ENCODE results near the gene ADH4.
"Not testable (repeated sequence)": the region's sequence is repeated elsewhere in the genome, so short reads cannot be mapped to it uniquely, and the experiment has no call there.

- not testable (repeated sequence) for TF ChIP-seq LEF1 (IDR thresholded peaks at IDR 0.05; ENCODE audit: borderline replicate concordance); FOXM1 (IDR thresholded peaks at IDR 0.05; ENCODE audit: borderline replicate concordance); SP1 (IDR thresholded peaks at IDR 0.05); HDGF (IDR thresholded peaks at IDR 0.05; ENCODE audit: borderline replicate concordance); SUZ12 (IDR thresholded peaks at IDR 0.05); ELF4 (IDR thresholded peaks at IDR 0.05); PKNOX1 (IDR thresholded peaks at IDR 0.05); ZNF384 (IDR thresholded peaks at IDR 0.05); FOXK2 (IDR thresholded peaks at IDR 0.05); L3MBTL2 (conservative IDR thresholded peaks at IDR 0.05); NFRKB (IDR thresholded peaks at IDR 0.05); BHLHE40 (IDR thresholded peaks at IDR 0.05; ENCODE audit: borderline replicate concordance)
Observed at GRCh38 chr4:99091841-99092240, 52.3 kb downstream of the ADH4 start.

Data from HEK293T (cell line).